NCI-H2227 (cell line): ENCODE data around the gene STARD13.
"Not testable (repeated sequence)": the region's sequence is repeated elsewhere in the genome, so short reads cannot be mapped to it uniquely, and the experiment has no call there.

Source experiments
- DNase-seq: peaks from one replicate; lab custom pipeline; 2025; ENCODE audit not compliant: unreplicated experiment; lab: John Stamatoyannopoulos, UW

The STARD13 gene

DNA sequence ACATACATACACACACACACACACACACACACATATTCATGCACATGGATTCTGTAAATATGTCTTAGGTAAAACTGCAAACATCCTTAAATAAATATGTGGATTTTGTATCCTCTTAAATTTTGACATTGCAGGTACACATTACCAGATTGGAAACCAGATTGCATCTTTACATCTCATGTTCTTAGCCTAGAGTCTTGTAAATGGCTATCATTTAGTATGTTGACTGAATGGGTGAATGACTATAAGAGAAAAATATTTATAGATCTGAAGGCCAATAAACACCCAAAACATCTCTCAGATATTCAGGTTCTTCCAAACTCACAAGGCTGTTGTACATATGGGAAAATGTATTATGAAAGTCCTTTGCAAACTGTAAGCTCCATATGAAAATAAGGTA, 104.3 kb downstream of the STARD13 start:
- DNase-seq: no peak

DNA sequence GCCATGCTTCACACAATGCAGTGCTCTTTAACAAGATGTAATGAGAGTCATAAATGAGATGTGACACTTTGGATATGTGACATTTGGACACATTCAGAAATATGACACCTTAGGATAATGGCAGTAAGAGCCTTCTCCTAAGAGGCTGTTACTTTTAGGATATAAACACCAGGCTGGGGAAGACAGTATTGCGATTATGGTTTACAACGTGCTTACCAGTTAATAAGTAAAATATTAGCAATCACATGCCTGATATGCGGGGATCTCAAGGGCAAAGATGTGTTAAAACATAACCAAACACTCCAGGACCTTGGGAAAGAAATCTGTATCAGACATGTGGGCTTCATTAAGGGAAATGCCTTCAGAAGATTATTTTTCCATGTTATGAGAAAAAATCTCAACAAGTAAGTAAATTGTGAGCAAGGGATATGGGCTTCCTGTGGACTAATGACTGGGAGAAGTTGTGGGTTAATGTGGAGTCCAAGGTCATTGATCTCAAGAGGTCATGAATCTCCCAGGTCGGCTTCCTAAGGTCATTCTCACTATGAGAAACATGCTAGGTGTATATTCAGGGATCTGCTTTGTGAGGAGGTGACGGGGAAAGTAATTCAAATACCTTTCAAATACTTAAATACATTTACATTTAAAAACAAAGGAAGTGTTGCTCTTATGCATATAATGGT, 105.3 kb downstream of the STARD13 start:
- no peak for DNase-seq

DNA sequence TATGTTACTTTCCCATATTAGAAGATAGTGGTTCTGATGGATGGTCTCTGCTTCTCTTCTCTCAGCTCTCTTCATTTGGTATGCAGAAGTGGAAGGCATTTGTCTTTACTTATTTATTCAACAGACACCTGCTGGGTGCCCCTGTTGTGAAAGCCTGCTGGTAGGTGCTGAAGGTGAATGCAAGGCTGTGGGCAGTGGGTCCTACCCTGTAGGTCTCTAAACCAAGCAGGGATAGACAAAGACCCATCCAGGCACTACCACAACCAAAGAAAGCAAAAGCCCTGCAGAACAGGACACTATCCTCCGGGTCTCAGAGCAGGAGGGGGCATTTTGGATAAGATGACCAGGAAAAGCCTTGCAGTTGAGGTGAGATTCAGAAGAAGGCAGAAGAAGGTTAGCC, 106.1 kb downstream of the STARD13 start:
- DNase-seq: no peak

GRCh38 chr13:33178209-33178840, 107.2 kb downstream of the STARD13 start:
- DNase-seq: no peak

DNA sequence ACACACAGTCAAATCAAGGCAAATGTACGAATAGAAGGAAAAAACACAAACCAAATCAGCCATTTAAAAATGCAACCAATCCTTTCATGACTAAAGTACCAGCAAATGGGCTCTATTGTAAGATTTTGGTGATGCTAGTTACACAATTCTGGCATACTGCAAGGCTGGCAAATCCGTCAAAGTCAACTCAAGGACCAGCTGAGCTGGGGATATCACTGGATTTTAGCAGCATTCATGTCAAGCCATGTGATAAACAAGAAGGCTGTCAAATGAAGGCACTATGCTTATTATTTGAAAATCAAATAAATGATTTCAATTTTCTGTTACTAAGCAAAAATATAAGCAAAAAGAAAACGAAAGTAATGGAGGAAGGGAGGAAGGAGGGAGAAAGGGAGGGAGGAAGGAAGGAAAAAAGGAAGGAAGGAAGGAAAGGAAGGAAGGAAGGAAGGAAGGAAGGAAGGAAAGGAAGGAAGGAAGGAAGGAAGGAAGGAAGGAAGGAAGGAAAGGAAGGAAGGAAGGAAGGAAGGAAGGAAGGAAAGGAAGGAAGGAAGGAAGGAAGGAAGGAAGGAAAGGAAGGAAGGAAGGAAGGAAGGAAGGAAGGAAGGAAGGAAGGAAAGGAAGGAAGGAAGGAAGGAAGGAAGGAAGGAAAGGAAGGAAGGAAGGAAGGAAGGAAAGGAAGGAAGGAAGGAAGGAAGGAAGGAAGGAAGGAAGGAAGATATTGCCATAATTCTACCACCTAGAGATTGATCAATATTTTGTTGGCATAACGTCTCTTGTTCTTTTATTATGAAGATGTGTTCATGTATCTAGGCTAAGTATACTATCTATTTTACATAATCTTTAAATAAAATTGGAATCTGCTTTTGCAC, 108.0 kb downstream of the STARD13 start:
- DNase-seq: not testable (repeated sequence)

- DNase-seq: no peak
Measured at GRCh38 chr13:33176526-33176925, 109.0 kb downstream of the STARD13 start.

GRCh38 chr13:33175991-33176390, 109.6 kb downstream of the STARD13 start:
- DNase-seq: no peak

DNA sequence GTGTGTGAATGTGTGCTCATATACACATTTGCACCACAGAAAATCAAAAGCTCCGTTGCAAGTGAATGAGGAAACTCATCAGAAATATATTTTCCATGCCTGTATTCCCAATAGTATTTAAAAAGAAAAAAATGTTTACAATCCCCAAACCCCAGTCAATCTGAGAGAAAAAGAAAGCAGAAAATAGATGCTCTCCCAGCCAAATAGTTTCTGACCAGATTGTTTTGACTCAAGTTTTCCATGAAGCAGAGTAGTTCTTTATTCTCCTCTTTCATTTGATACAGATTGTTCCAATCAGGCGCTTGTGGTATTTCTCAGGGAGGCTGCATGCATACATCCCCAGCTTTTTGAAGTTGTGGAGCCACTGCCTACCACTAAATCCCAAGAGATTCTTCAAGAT, 110.6 kb downstream of the STARD13 start:
- no peak for DNase-seq

DNA sequence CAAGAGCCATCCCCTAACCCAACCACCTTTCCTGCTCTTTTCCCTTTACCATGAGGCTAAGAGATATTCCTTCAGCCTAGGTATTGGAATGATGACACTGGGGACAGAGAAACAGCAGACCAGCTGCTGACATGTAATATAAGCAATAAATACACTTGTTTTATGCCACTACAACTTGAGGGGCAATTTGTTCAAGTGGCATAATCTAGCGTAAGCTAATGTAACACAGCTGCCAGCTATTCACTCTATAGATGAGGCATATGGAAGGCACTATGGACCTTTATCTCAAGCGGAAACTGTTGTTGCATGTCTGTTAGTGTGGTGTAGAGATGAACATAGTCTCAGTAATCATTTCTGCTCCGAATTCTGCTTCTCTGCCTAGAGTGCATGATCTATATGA, 111.1 kb downstream of the STARD13 start:
- peak; percentile 59 for DNase-seq

GRCh38 chr13:33172911-33173310, 112.6 kb downstream of the STARD13 start:
- no peak for DNase-seq

- DNase-seq: no peak
Measured at GRCh38 chr13:33172400-33172799, 113.2 kb downstream of the STARD13 start.

DNA sequence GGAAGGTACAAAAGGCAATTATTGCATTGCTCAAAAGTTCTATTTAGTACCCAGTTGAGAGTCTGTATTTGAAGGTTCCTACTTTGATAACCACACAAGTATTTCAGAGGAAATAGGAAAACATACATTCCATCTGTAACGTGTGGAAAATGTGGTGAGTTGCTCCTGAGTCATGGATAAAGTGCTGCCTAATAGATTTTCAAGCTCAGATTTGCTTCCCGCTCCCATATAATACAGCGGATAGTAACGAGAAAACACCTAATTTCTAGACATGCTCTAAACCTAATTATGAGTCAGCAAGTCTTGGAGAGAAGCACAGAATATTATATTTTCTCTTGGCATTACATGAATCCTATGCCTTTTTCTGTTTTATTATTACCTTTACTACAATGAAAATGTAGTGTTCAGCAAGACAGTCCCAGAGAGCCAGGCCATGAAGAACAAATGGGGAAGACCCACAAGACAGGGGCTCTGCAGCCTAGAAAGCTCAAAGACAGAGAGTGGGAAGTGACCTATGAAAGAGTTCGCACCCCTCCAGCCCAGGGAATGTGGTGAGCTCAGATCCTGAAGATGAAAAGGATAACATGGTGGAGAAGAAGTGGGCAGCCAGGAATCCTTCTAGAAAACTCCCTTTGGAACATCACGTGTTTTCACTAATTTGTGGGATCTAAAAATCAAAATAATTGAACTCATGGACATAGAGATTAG, 116.1 kb downstream of the STARD13 start:
- no peak for DNase-seq

GRCh38 chr13:33168321-33168960, 117.1 kb downstream of the STARD13 start:
- DNase-seq: no peak

DNA sequence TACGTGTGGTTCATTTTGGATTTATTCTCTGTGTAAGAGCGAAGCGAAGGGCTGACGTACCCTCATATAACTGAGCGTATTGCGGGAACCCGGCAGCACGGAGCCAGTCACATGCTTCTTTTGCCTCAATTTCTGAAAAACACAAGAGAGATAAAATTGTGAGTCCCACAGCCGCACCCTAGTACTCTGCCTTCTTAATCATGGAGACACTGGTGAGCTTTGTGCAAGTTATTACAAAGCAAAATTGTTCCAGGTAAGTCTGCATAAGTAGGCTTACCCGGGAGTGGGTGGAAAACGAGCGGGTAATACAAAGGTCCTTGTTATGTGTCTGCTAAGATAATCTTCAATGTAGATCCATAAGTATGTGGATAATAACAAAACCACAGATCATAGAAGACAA, 118.1 kb downstream of the STARD13 start:
- no peak for DNase-seq

DNA sequence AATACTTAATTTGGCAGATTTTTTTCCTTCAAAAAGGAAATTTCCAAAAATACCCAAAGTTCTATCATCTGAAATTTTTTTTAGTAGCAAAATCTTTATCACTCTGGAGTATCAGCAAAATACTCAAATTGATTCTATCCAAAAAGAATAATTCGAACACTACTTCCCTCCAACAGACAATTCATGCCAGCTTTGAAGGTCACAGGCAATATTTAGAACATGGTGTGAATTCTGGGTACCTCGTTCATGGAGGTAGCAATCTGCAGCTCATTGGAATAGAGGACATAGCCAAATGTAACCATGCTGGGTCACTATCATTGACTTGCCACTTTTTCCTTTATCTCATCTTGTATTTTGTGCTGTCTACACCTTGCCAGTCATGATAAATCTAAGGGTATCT, 119.8 kb downstream of the STARD13 start:
- no peak for DNase-seq

DNA sequence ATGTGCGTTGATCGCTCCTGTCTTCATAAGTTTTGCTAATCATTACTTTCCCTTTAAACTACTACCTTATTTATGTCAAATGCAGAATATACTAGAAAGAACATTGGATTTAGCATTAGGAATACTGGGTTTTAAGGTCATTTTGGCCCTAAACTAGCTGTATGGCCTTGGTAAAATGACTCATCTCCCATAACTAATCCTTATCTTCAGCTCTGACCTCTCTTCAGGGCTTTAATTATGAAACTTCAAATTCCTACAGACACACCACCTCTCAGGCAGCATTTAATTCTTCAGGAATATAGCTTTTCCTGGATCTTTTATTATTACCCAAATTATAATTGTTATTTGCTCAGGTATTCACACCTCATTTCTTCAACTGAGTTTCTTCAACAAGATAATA, 121.2 kb downstream of the STARD13 start:
- DNase-seq: no peak

- DNase-seq: not testable (repeated sequence)
Measured at GRCh38 chr13:33162725-33163124, 122.8 kb downstream of the STARD13 start.

- no peak for DNase-seq
Measured at GRCh38 chr13:33158816-33159215, 126.7 kb downstream of the STARD13 start.

GRCh38 chr13:33158271-33158670, 127.3 kb downstream of the STARD13 start:
- DNase-seq: no peak

DNA sequence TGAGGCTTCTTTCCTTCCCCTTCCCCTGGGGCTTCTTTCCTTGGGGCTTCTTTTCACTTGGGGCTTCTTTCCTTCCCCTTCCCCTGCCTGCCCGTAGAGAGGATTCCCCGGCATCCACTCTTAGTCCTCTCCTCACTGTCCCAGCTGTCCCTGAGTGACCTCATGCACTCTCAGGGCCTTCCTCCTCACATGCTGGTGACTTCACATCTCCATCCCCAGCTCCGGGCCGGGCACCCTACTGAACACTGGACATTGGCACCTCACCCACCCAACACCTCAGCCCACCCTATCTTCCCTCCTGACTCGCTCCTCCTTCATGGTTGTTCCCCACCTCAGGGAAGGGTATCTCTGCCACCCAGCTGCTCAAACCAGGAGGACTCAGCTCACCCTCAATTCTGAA, 130.6 kb downstream of the STARD13 start:
- DNase-seq: no peak
